Measurements from ENCODE around the gene CEP72.
"Not testable (repeated sequence)": the region's sequence is repeated elsewhere in the genome, so short reads cannot be mapped to it uniquely, and the experiment has no call there.

CEP72 gene

GRCh38 chr5:580436-580835, 31.7 kb upstream of the CEP72 start:
- no peak for DNase-seq (ENCODE audit: low read depth, low spot score)

GRCh38 chr5:581266-581665, 30.9 kb upstream of the CEP72 start:
- DNase-seq (ENCODE audit: low read depth, low spot score) = no peak

GRCh38 chr5:581941-582340, 30.2 kb upstream of the CEP72 start:
- no peak for DNase-seq (ENCODE audit: low read depth, low spot score)

- not testable (repeated sequence) for DNase-seq (ENCODE audit: low read depth, low spot score)
Observed at GRCh38 chr5:582445-582844, 29.7 kb upstream of the CEP72 start.

- no peak for DNase-seq (ENCODE audit: low read depth, low spot score)
Observed at GRCh38 chr5:582936-583635, 29.1 kb upstream of the CEP72 start.

GRCh38 chr5:583645-584044, 28.5 kb upstream of the CEP72 start:
- DNase-seq (ENCODE audit: low read depth, low spot score) = no peak

- no peak for DNase-seq (ENCODE audit: low read depth, low spot score)
Observed at GRCh38 chr5:584216-584615, 27.9 kb upstream of the CEP72 start.

- no peak for DNase-seq (ENCODE audit: low read depth, low spot score)
Observed at GRCh38 chr5:584846-585245, 27.3 kb upstream of the CEP72 start.

GRCh38 chr5:585556-585955, 26.6 kb upstream of the CEP72 start:
- no peak for DNase-seq (ENCODE audit: low read depth, low spot score)

- no peak for DNase-seq (ENCODE audit: low read depth, low spot score)
Observed at GRCh38 chr5:585962-586628, 26.0 kb upstream of the CEP72 start.

- no peak for DNase-seq (ENCODE audit: low read depth, low spot score)
Observed at GRCh38 chr5:586751-587285, 25.3 kb upstream of the CEP72 start.

- DNase-seq (ENCODE audit: low read depth, low spot score) = no peak
Observed at GRCh38 chr5:587403-587802, 24.7 kb upstream of the CEP72 start.

- DNase-seq (ENCODE audit: low read depth, low spot score) = no peak
Observed at GRCh38 chr5:588406-588995, 23.6 kb upstream of the CEP72 start.

- no peak for DNase-seq (ENCODE audit: low read depth, low spot score)
Observed at GRCh38 chr5:589173-589572, 23.0 kb upstream of the CEP72 start.

- no peak for DNase-seq (ENCODE audit: low read depth, low spot score)
Observed at GRCh38 chr5:589588-589987, 22.6 kb upstream of the CEP72 start.

GRCh38 chr5:590346-590745, 21.8 kb upstream of the CEP72 start:
- no peak for DNase-seq (ENCODE audit: low read depth, low spot score)

GRCh38 chr5:591746-592145, 20.4 kb upstream of the CEP72 start:
- DNase-seq (ENCODE audit: low read depth, low spot score) = no peak

- peak; percentile 46 for DNase-seq (ENCODE audit: low read depth, low spot score)
Observed at GRCh38 chr5:592158-592557, 20.0 kb upstream of the CEP72 start.

- DNase-seq (ENCODE audit: low read depth, low spot score) = no peak
Observed at GRCh38 chr5:593511-593910, 18.6 kb upstream of the CEP72 start.

- DNase-seq (ENCODE audit: low read depth, low spot score) = no peak
Observed at GRCh38 chr5:594226-594860, 17.8 kb upstream of the CEP72 start.

GRCh38 chr5:595285-595875, 16.8 kb upstream of the CEP72 start:
- DNase-seq (ENCODE audit: low read depth, low spot score) = no peak
